GM23338 (cell line): ENCODE data around the gene HCN2. TPM values are rescaled to one million over a fixed set of nuclear protein-coding genes. Genes with fewer than 3 reads are reported as not detected.

ENCODE experiments used
- ATAC-seq: fragments of 200-7000 bp; cut with Tn5 transposase; 3 replicates; pipeline ENCODE4 v1.9.1; 2020
- DNase-seq: peaks from one replicate; pipeline ENCODE4 v3.0.0-alpha.2; 2015; ENCODE audit warnings: low spot score
- H2AFZ ChIP-seq: fragments of 200-600 bp; sonication (generic); 2 replicates; pipeline ENCODE4 v1.8.0; 2016; ENCODE audit warnings: antibody characterized with exemption, mild to moderate bottlenecking, moderate library complexity
- H3F3A ChIP-seq: fragments of 200-600 bp; sonication (generic); replicated peaks from 2 replicates; pipeline ENCODE4 v1.8.0; 2017; ENCODE audit warnings: antibody characterized with exemption, mixed run types, low read depth
- H3K27ac ChIP-seq: fragments of 200-600 bp; sonication (generic); 2 replicates; pipeline ENCODE4 v1.6.1; 2016; ENCODE audit warnings: low read depth
- H3K27me3 ChIP-seq: fragments of 200-600 bp; sonication (generic); 2 replicates; pipeline ENCODE4 v1.8.0; 2016; ENCODE audit warnings: mild to moderate bottlenecking, mixed run types, moderate library complexity; ENCODE audit not compliant: insufficient read depth
- H3K36me3 ChIP-seq: fragments of 200-600 bp; sonication (generic); 2 replicates; pipeline ENCODE4 v1.8.0; 2016; ENCODE audit warnings: mild to moderate bottlenecking; ENCODE audit not compliant: insufficient read depth
- H3K4me1 ChIP-seq: fragments of 200-600 bp; sonication (generic); 2 replicates; pipeline ENCODE4 v1.8.0; 2016; ENCODE audit warnings: mild to moderate bottlenecking, moderate library complexity; ENCODE audit not compliant: insufficient read depth
- H3K4me2 ChIP-seq: fragments of 200-600 bp; sonication (generic); 2 replicates; pipeline ENCODE4 v1.7.1; 2017; ENCODE audit warnings: mixed run types
- H3K4me3 ChIP-seq: fragments of 200-600 bp; sonication (generic); 2 replicates; pipeline ENCODE4 v1.6.1; 2016; ENCODE audit warnings: mixed run types
- H3K79me2 ChIP-seq: fragments of 200-600 bp; sonication (generic); replicated peaks from 2 replicates; pipeline ENCODE4 v1.8.0; 2017; ENCODE audit warnings: mild to moderate bottlenecking; ENCODE audit not compliant: insufficient read depth
- H3K9me2 ChIP-seq: fragments of 200-600 bp; sonication (generic); 2 replicates; pipeline ENCODE4 v1.8.0; 2017; ENCODE audit not compliant: insufficient read depth
- H4K20me1 ChIP-seq: fragments of 200-600 bp; sonication (generic); replicated peaks from 2 replicates; pipeline ENCODE4 v1.8.0; 2017; ENCODE audit warnings: mild to moderate bottlenecking; ENCODE audit not compliant: insufficient read depth
- H3K27ac Mint-ChIP-seq: 2 replicates; pipeline ENCODE4 v1.8.0; 2020; ENCODE audit warnings: inconsistent platforms, mild to moderate bottlenecking, moderate library complexity, mixed read lengths
- H3K27me3 Mint-ChIP-seq: 3 replicates; pipeline ENCODE4 v1.8.0; 2022; ENCODE audit warnings: low read depth, mild to moderate bottlenecking, moderate library complexity, mixed read lengths, inconsistent platforms; ENCODE audit not compliant: insufficient read depth, poor library complexity
- H3K36me3 Mint-ChIP-seq: 3 replicates; pipeline ENCODE4 v1.8.0; 2021; ENCODE audit warnings: low read depth, mild to moderate bottlenecking, inconsistent platforms, moderate library complexity, mixed read lengths
- H3K4me1 Mint-ChIP-seq: 3 replicates; pipeline ENCODE4 v1.8.0; 2020; ENCODE audit warnings: mild to moderate bottlenecking, inconsistent platforms, mixed read lengths
- H3K4me3 Mint-ChIP-seq: 3 replicates; pipeline ENCODE4 v1.8.0; 2021; ENCODE audit warnings: moderate library complexity, mild to moderate bottlenecking, inconsistent platforms, mixed read lengths
- H3K9me3 Mint-ChIP-seq: 3 replicates; pipeline ENCODE4 v1.8.0; 2020; ENCODE audit warnings: moderate library complexity, mild to moderate bottlenecking, inconsistent platforms, mixed read lengths
- CREB1 ChIP-seq: fragments of 250-450 bp; sonication (Bioruptor Pico); IDR thresholded peaks from 2 replicates; pipeline ENCODE4 v1.5.0; 2020; ENCODE audit warnings: low read depth, mild to moderate bottlenecking, moderate library complexity
- JUNB ChIP-seq: IDR thresholded peaks from one replicate; pipeline ENCODE4 v1.6.1; 2016; ENCODE audit warnings: antibody characterized with exemption; ENCODE audit not compliant: unreplicated experiment
- POLR2AphosphoS5 ChIP-seq: IDR thresholded peaks from 2 replicates; pipeline ENCODE4 v1.6.1; 2016; ENCODE audit warnings: antibody characterized with exemption, low read depth
- REST ChIP-seq: IDR thresholded peaks from one replicate; pipeline ENCODE4 v1.6.1; 2018; ENCODE audit warnings: antibody characterized with exemption; ENCODE audit not compliant: unreplicated experiment
- STAT1 ChIP-seq: IDR thresholded peaks from one replicate; pipeline ENCODE4 v1.6.1; 2016; ENCODE audit warnings: antibody characterized with exemption; ENCODE audit not compliant: unreplicated experiment
- polyA plus RNA-seq: library from polyadenylated mRNA; unstranded; fragments of >200 nt; fragmentation: Nextera tagmentation; extraction: Ambion mirVana; gene quantifications from 2 replicates; pipeline ENCODE4 v1.2.1, GENCODE V29; 2016
- total RNA-seq: library from RNA; depleted of rRNA; stranded (reverse); fragments of >200 nt; shearing (Covaris generic); gene quantifications from 2 replicates; pipeline ENCODE4 v1.2.3, GENCODE V29; 2014
- TF ChIP-seq, protein P1 (sequence below): IDR thresholded peaks from 2 replicates; pipeline ENCODE4 v1.6.1; 2016; ENCODE audit warnings: antibody characterized with exemption
- TF ChIP-seq, protein P2 (sequence below): fragments of 250-450 bp; sonication (Bioruptor Pico); IDR thresholded peaks from 2 replicates; pipeline ENCODE4 v1.5.0; 2020; ENCODE audit warnings: mild to moderate bottlenecking, moderate library complexity

Gene HCN2
- total and polyA plus RNA-seq, 2 experiments from 2014 or later, result 0.06 to 2.9 TPM

- Histone ChIP-seq H3K79me2 (peaks cover 32% of the 10 kb centered on the region), H3F3A (0 out of 2 replicates have a peak, but pooled peaks cover 5% of the 10 kb centered on the region), H3K27ac (peak overlapping the region; percentile 32; the same call in 1 of the 2 replicates), H3K4me2 (peak overlapping the region; percentile 98), H3K27me3 (no peaks in the 10 kb centered on the region; the same call in 1 of the 2 replicates), H3K36me3 (peaks cover 5% of the 10 kb centered on the region; the same call in 1 of the 2 replicates), H3K4me1 (peaks cover 3% of the 10 kb centered on the region; the same call in 1 of the 2 replicates), H2AFZ (peak overlapping the region; percentile 96), H3K9me2 (no peaks in the 10 kb centered on the region), H3K4me3 (peak overlapping the region; percentile 98), H4K20me1 (no peaks in the 10 kb centered on the region; the same call in 1 of the 2 replicates)
- Mint-ChIP-seq H3K27me3 (peaks cover 22% of the 10 kb centered on the region), H3K9me3 (no peaks in the 10 kb centered on the region), H3K36me3 (peaks cover 39% of the 10 kb centered on the region), H3K4me1 (peaks cover 8% of the 10 kb centered on the region; the same call in 1 of the 3 replicates), H3K4me3 (peak overlapping the region; percentile 99), H3K27ac (peak overlapping the region; percentile 94)
- DNase-seq (peak; percentile 72), ATAC-seq (peak; percentile 67)
- TF ChIP-seq, protein P1, sequence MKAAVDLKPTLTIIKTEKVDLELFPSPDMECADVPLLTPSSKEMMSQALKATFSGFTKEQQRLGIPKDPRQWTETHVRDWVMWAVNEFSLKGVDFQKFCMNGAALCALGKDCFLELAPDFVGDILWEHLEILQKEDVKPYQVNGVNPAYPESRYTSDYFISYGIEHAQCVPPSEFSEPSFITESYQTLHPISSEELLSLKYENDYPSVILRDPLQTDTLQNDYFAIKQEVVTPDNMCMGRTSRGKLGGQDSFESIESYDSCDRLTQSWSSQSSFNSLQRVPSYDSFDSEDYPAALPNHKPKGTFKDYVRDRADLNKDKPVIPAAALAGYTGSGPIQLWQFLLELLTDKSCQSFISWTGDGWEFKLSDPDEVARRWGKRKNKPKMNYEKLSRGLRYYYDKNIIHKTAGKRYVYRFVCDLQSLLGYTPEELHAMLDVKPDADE, result 0 out of 2 replicates have a peak, but pooled peaks have one; percentile 26
- no peak for TF ChIP-seq STAT1
These were observed 42.9 kb downstream of the HCN2 start for GRCh38 chr19:632579-633067.

DNA sequence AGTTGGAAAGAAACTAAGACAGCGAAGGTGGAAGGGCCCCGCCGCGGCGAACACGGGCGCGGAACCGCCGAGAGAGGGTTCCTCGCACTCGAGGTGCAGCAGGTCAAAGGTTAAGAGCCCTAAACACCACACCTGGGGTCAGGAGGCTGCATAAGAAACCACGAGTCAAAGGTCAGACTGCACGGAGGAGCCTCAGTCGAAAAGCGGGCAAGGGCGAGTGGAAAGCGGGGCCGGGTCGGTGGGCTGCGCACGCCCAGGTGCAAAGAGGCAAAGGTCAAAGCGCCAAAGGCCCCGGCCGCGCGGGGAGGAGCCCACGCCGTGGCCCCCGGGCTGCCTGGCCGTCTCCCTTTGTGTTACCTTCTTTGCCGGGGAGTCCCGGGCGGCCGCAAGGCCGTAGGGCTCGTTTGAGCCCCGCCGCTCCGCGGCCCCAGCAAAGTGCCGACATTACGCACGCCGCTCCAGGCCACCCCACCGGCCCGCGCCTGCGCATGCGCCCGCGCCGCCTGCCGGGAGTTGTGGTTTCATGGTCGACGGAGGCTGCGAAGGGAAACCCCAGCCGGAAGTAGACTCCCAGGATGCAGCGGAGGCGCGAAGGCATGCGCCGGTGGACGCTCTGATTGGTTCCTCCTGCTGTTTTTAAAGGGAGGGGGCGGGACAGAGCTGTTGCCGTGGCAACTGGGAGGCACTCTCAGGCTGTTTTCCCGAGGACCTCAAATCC lies 43.5 kb downstream of the HCN2 start, which contains the start of gene POLRMT:
Gene POLRMT (minus strand): TSS at position 470 of the 718 bp plus-strand sequence. CDS start 25 bp downstream, at position 445.
- Mint-ChIP-seq H3K4me1 (peaks cover 8% of the 10 kb centered on the region; the same call in 1 of the 3 replicates), H3K9me3 (no peaks in the 10 kb centered on the region), H3K27ac (peak within 1 kb of the TSS; percentile 94), H3K27me3 (peaks cover 25% of the 10 kb centered on the region), H3K36me3 (peaks cover 34% of the 10 kb centered on the region), H3K4me3 (peak within 1 kb of the TSS; percentile 99)
- Histone ChIP-seq H3K36me3 (no peaks in the 10 kb centered on the region), H3K27me3 (peaks cover under 1% of the 10 kb centered on the region; the same call in 1 of the 2 replicates), H3K4me3 (peak within 1 kb of the TSS; percentile 98), H2AFZ (peak within 1 kb of the TSS; percentile 96), H3K9me2 (no peaks in the 10 kb centered on the region), H4K20me1 (no peaks in the 10 kb centered on the region; the same call in 1 of the 2 replicates), H3K79me2 (peaks cover 27% of the 10 kb centered on the region), H3K4me2 (peak within 1 kb of the TSS; percentile 99), H3K27ac (peak within 1 kb of the TSS; percentile 86; the same call in 1 of the 2 replicates), H3K4me1 (peaks cover 3% of the 10 kb centered on the region; the same call in 1 of the 2 replicates), H3F3A (0 out of 2 replicates have a peak, but pooled peaks cover 5% of the 10 kb centered on the region)
- DNase-seq, result peak; percentile 99
- ATAC-seq, result peak; percentile 82
- TF ChIP-seq REST (no peak), POLR2AphosphoS5 (0 out of 2 replicates have a peak, but pooled peaks have one; percentile 22), CREB1 (CRISPR knock-in tag) (peak; percentile 59), JUNB (no peak)
- TF ChIP-seq, protein P1, result peak; percentile 88
- TF ChIP-seq, protein P2, sequence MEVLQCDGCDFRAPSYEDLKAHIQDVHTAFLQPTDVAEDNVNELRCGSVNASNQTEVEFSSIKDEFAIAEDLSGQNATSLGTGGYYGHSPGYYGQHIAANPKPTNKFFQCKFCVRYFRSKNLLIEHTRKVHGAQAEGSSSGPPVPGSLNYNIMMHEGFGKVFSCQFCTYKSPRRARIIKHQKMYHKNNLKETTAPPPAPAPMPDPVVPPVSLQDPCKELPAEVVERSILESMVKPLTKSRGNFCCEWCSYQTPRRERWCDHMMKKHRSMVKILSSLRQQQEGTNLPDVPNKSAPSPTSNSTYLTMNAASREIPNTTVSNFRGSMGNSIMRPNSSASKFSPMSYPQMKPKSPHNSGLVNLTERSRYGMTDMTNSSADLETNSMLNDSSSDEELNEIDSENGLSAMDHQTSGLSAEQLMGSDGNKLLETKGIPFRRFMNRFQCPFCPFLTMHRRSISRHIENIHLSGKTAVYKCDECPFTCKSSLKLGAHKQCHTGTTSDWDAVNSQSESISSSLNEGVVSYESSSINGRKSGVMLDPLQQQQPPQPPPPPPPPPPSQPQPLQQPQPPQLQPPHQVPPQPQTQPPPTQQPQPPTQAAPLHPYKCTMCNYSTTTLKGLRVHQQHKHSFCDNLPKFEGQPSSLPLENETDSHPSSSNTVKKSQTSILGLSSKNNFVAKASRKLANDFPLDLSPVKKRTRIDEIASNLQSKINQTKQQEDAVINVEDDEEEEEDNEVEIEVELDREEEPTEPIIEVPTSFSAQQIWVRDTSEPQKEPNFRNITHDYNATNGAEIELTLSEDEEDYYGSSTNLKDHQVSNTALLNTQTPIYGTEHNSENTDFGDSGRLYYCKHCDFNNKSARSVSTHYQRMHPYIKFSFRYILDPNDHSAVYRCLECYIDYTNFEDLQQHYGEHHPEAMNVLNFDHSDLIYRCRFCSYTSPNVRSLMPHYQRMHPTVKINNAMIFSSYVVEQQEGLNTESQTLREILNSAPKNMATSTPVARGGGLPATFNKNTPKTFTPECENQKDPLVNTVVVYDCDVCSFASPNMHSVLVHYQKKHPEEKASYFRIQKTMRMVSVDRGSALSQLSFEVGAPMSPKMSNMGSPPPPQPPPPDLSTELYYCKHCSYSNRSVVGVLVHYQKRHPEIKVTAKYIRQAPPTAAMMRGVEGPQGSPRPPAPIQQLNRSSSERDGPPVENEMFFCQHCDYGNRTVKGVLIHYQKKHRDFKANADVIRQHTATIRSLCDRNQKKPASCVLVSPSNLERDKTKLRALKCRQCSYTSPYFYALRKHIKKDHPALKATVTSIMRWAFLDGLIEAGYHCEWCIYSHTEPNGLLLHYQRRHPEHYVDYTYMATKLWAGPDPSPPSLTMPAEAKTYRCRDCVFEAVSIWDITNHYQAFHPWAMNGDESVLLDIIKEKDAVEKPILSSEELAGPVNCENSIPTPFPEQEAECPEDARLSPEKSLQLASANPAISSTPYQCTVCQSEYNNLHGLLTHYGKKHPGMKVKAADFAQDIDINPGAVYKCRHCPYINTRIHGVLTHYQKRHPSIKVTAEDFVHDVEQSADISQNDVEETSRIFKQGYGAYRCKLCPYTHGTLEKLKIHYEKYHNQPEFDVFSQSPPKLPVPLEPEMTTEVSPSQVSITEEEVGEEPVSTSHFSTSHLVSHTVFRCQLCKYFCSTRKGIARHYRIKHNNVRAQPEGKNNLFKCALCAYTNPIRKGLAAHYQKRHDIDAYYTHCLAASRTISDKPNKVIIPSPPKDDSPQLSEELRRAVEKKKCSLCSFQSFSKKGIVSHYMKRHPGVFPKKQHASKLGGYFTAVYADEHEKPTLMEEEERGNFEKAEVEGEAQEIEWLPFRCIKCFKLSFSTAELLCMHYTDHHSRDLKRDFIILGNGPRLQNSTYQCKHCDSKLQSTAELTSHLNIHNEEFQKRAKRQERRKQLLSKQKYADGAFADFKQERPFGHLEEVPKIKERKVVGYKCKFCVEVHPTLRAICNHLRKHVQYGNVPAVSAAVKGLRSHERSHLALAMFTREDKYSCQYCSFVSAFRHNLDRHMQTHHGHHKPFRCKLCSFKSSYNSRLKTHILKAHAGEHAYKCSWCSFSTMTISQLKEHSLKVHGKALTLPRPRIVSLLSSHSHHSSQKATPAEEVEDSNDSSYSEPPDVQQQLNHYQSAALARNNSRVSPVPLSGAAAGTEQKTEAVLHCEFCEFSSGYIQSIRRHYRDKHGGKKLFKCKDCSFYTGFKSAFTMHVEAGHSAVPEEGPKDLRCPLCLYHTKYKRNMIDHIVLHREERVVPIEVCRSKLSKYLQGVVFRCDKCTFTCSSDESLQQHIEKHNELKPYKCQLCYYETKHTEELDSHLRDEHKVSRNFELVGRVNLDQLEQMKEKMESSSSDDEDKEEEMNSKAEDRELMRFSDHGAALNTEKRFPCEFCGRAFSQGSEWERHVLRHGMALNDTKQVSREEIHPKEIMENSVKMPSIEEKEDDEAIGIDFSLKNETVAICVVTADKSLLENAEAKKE (CRISPR knock-in tag), result no peak
